Esophagus squamous epithelium (tissue), 5 donors: ENCODE results near the gene UQCR10. TPM values are rescaled to one million over a fixed set of nuclear protein-coding genes. Genes with fewer than 3 reads are reported as not detected.

Source experiments
- DNase-seq: peaks from one replicate; lab custom pipeline; 2025; lab: John Stamatoyannopoulos, UW
- H3K27ac ChIP-seq, 4 donors: fragments of 200-600 bp; sonication (generic); one replicate each; pipeline ENCODE4 v1.5.1; 2016 to 2019; ENCODE audit warnings: mild to moderate bottlenecking in 1 of 4
- H3K27me3 ChIP-seq, 4 donors: fragments of 200-600 bp; sonication (generic); 1 replicate in 3 of 4; 2 replicates in 1 of 4; pipeline versions ENCODE4 v1.5.1 to v1.6.0; 2017 to 2021; ENCODE audit warnings: antibody characterized with exemption in 1 of 4
- H3K36me3 ChIP-seq, 3 donors: fragments of 200-600 bp; sonication (generic); one replicate each; pipeline ENCODE4 v1.5.1; 2016 to 2019
- H3K4me1 ChIP-seq, 3 donors: fragments of 200-600 bp; sonication (generic); one replicate each; pipeline ENCODE4 v1.5.1; 2017 to 2019
- H3K4me3 ChIP-seq, 4 donors: fragments of 200-600 bp; sonication (generic); 1 replicate in 3 of 4; 2 replicates in 1 of 4; pipeline ENCODE4 v1.5.1; 2016 to 2019; ENCODE audit warnings: mild to moderate bottlenecking in 2 of 4, moderate library complexity in 1 of 4
- H3K9me3 ChIP-seq, 3 donors: fragments of 200-600 bp; sonication (generic); one replicate each; pipeline ENCODE4 v1.5.1; 2016 to 2019
- CTCF ChIP-seq, 6 experiments: fragments of 450-650 bp in 4 of 6; fragments of 200-600 bp in 2 of 6; sonication (generic) in 2 of 6; IDR thresholded peaks; one replicate each; pipeline ENCODE4 v1.5.1; 2016 to 2019; ENCODE audit warnings: antibody characterized with exemption in 6 of 6, mild to moderate bottlenecking in 4 of 6, moderate library complexity in 4 of 6
- POLR2A ChIP-seq, 4 donors: fragments of 450-650 bp; IDR thresholded peaks; one replicate each; pipeline ENCODE4 v1.6.1; 2017; ENCODE audit warnings: antibody characterized with exemption in 4 of 4, mild to moderate bottlenecking in 4 of 4, moderate library complexity in 3 of 4
- WGBS, 2 donors: methylation state at CpG; one replicate each; pipeline ENCODE4 v1.1.5; 2018; 5-methylcytosine and 5-hydroxymethylcytosine counted together
- intact Hi-C: fragments of 100-400 bp; cut with DNase I; formaldehyde crosslinking; loops from one replicate; pipeline ENCODE4 v1.15.0; 2022
- total RNA-seq, 4 donors: library from RNA; depleted of rRNA; stranded (reverse); fragments of >200 nt; gene quantifications; one replicate each; pipeline ENCODE4 v1.1.0, GENCODE V29; 2016
- donor health status: DM: yes; HTN: yes; CAD: no.

The UQCR10 gene
- total RNA-seq, 4 donors from 2014 or later, result 50.7 to 94.8 (median 65.0) TPM

GRCh38 chr22:29790061-29790460, 22.9 kb downstream of the UQCR10 start:
- Histone ChIP-seq H3K9me3 (no peaks in the 10 kb centered on the region), H3K4me3 (no peak overlapping the region), H3K27ac (no peak overlapping the region), H3K36me3 (peaks cover 33 to 75% (median 48%) of the 10 kb centered on the region in 3 donors), H3K4me1 (peaks cover 6 to 37% (median 10%) of the 10 kb centered on the region in 3 donors), H3K27me3 (no peaks in the 10 kb centered on the region)
- intact Hi-C loops, result no loop called here
- DNase-seq, result no peak
- TF ChIP-seq POLR2A (IDR thresholded peaks at IDR 0.05), result no peak
- no peak for TF ChIP-seq CTCF (IDR thresholded peaks at IDR 0.05)
- WGBS, 2 donors, result 89 to 92% methylated on average over 4 of the region's 5 CpGs

- Histone ChIP-seq H3K27ac (no peak overlapping the region), H3K27me3 (no peaks in the 10 kb centered on the region), H3K4me1 (peaks cover 8 to 36% (median 18%) of the 10 kb centered on the region in 3 donors), H3K9me3 (no peaks in the 10 kb centered on the region), H3K4me3 (no peak overlapping the region), H3K36me3 (peaks cover 31 to 97% (median 49%) of the 10 kb centered on the region in 3 donors)
- no peak for DNase-seq
- WGBS, 2 donors, result 94 to 100% methylated on average over 4 to 16 of the region's 17 CpGs
- intact Hi-C loops, result no loop called here
- no peak for TF ChIP-seq POLR2A (IDR thresholded peaks at IDR 0.05)
- TF ChIP-seq CTCF (IDR thresholded peaks at IDR 0.05), result no peak
Observed at GRCh38 chr22:29793396-29793795, 26.2 kb downstream of the UQCR10 start.

- TF ChIP-seq CTCF (IDR thresholded peaks at IDR 0.05), result no peak
- TF ChIP-seq POLR2A (IDR thresholded peaks at IDR 0.05), result no peak
- no peaks in the 10 kb centered on the region for H3K27me3 ChIP-seq
- no peak overlapping the region for H3K4me3 ChIP-seq
- H3K36me3 ChIP-seq, result peaks cover 23 to 92% (median 27%) of the 10 kb centered on the region in 3 donors
- intact Hi-C loops, result no loop called here
- H3K4me1 ChIP-seq, result peaks cover 24 to 51% (median 36%) of the 10 kb centered on the region in 3 donors
- 58% methylated on average over 5 of the region's 5 CpGs for WGBS, 2 donors
- no peaks in the 10 kb centered on the region for H3K9me3 ChIP-seq
- no peak overlapping the region for H3K27ac ChIP-seq
- no peak for DNase-seq
Observed at GRCh38 chr22:29795663-29796062, 28.5 kb downstream of the UQCR10 start.

GRCh38 chr22:29797351-29797750, 30.2 kb downstream of the UQCR10 start:
- Histone ChIP-seq H3K27me3 (no peaks in the 10 kb centered on the region), H3K9me3 (no peaks in the 10 kb centered on the region), H3K36me3 (peaks cover 24 to 92% (median 26%) of the 10 kb centered on the region in 3 donors), H3K4me3 (no peak overlapping the region), H3K4me1 (peaks cover 24 to 51% (median 36%) of the 10 kb centered on the region in 3 donors), H3K27ac (peak overlapping the region in 3 of 4 donors; percentile 76 to 83 (median 81))
- DNase-seq, result no peak
- WGBS, 2 donors, result 58 to 93% methylated on average over 3 of the region's 3 CpGs
- no peak for TF ChIP-seq POLR2A (IDR thresholded peaks at IDR 0.05)
- TF ChIP-seq CTCF (IDR thresholded peaks at IDR 0.05), result no peak
- intact Hi-C loops, result no loop called here

GRCh38 chr22:29798318-29798717, 31.1 kb downstream of the UQCR10 start:
- H3K36me3 ChIP-seq, result peaks cover 16 to 92% (median 21%) of the 10 kb centered on the region in 3 donors
- H3K4me3 ChIP-seq, result no peak overlapping the region
- intact Hi-C loops, result no loop called here
- no peak for TF ChIP-seq POLR2A (IDR thresholded peaks at IDR 0.05)
- no peak for DNase-seq
- peak overlapping the region; percentile 76 to 85 (median 82) for H3K27ac ChIP-seq
- no peaks in the 10 kb centered on the region for H3K9me3 ChIP-seq
- WGBS, 2 donors, result 69 to 71% methylated on average over 6 of the region's 6 CpGs
- no peaks in the 10 kb centered on the region for H3K27me3 ChIP-seq
- H3K4me1 ChIP-seq, result peaks cover 24 to 51% (median 36%) of the 10 kb centered on the region in 3 donors
